Gastrocnemius medialis (tissue), 4 donors: Measurements from ENCODE around the gene ARHGAP25. TPM values are rescaled to one million over a fixed set of nuclear protein-coding genes. Genes with fewer than 3 reads are reported as not detected.
"Not testable (repeated sequence)": the region's sequence is repeated elsewhere in the genome, so short reads cannot be mapped to it uniquely, and the experiment has no call there.

Experiments
- ATAC-seq, 2 donors: fragments of 150-250 bp; one replicate each; pipeline ENCODE4 v1.9.1; 2016
- DNase-seq, 2 donors: peaks; one replicate each; pipeline ENCODE4 v3.0.0-alpha.2; 2019
- H3K27ac ChIP-seq, 4 donors: fragments of 200-600 bp; sonication (generic); 1 replicate in 1 of 4; 2 replicates in 3 of 4; pipeline ENCODE4 v1.5.1; 2016 to 2018; ENCODE audit warnings: mild to moderate bottlenecking in 2 of 4, moderate library complexity in 1 of 4
- H3K27me3 ChIP-seq, 3 donors: fragments of 200-600 bp; sonication (generic) in 2 of 3; 1 replicate in 1 of 3; 2 replicates in 2 of 3; pipeline versions ENCODE4 v1.5.1 to v1.6.0; 2016 to 2019; ENCODE audit warnings: mild to moderate bottlenecking in 1 of 3, moderate library complexity in 1 of 3
- H3K36me3 ChIP-seq, 2 donors: fragments of 200-600 bp; sonication (generic) in 1 of 2; one replicate each; pipeline ENCODE4 v1.5.1; 2017 to 2018
- H3K4me1 ChIP-seq, 2 donors: fragments of 200-600 bp; sonication (generic) in 1 of 2; one replicate each; pipeline ENCODE4 v1.5.1; 2016 to 2017; ENCODE audit warnings: mild to moderate bottlenecking in 2 of 2
- H3K4me3 ChIP-seq, 4 donors: fragments of 200-600 bp; sonication (generic) in 3 of 4; 1 replicate in 1 of 4; 2 replicates in 3 of 4; pipeline ENCODE4 v1.5.1; 2016 to 2019; ENCODE audit warnings: mild to moderate bottlenecking in 2 of 4
- H3K9me3 ChIP-seq, 3 donors: fragments of 200-600 bp; sonication (generic) in 2 of 3; 1 replicate in 1 of 3; 2 replicates in 2 of 3; pipeline ENCODE4 v1.5.1; 2016 to 2019
- POLR2A ChIP-seq, 2 donors: fragments of 450-650 bp; IDR thresholded peaks; one replicate each; pipeline ENCODE4 v1.6.1; 2017; ENCODE audit warnings: antibody characterized with exemption in 2 of 2, mild to moderate bottlenecking in 2 of 2, moderate library complexity in 2 of 2
- in situ Hi-C, 4 donors: fragments of 200-750 bp; cut with MboI; loops; one replicate each; pipeline versions ENCODE4 v1.15.0 to v1.8.0; 2017; ENCODE audit warnings: low sequenced_read_pairs in 4 of 4
- intact Hi-C: fragments of 100-400 bp; cut with DNase I; formaldehyde crosslinking; loops from one replicate; pipeline ENCODE4 v1.15.1; 2023; ENCODE audit warnings: low total_unique reads
- total RNA-seq, 4 donors: library from RNA; depleted of rRNA; stranded (reverse); fragments of >200 nt; gene quantifications; one replicate each; pipeline versions ENCODE4 v1.1.0 to v1.2.3, GENCODE V29; 2016
- TF ChIP-seq, protein P1 (sequence below), 5 experiments: fragments of 450-650 bp in 3 of 5; fragments of 200-600 bp in 2 of 5; sonication (generic) in 2 of 5; IDR thresholded peaks in 4 of 5; conservative IDR thresholded peaks in 1 of 5; 1 replicate in 4 of 5; 2 replicates in 1 of 5; pipeline ENCODE4 v1.5.1; 2016 to 2019; ENCODE audit warnings: antibody characterized with exemption in 5 of 5, mild to moderate bottlenecking in 3 of 5, moderate library complexity in 3 of 5

ARHGAP25 gene
- total RNA-seq, 4 donors from 2014 or later = 1.9 to 6.8 (median 3.0) TPM

DNA sequence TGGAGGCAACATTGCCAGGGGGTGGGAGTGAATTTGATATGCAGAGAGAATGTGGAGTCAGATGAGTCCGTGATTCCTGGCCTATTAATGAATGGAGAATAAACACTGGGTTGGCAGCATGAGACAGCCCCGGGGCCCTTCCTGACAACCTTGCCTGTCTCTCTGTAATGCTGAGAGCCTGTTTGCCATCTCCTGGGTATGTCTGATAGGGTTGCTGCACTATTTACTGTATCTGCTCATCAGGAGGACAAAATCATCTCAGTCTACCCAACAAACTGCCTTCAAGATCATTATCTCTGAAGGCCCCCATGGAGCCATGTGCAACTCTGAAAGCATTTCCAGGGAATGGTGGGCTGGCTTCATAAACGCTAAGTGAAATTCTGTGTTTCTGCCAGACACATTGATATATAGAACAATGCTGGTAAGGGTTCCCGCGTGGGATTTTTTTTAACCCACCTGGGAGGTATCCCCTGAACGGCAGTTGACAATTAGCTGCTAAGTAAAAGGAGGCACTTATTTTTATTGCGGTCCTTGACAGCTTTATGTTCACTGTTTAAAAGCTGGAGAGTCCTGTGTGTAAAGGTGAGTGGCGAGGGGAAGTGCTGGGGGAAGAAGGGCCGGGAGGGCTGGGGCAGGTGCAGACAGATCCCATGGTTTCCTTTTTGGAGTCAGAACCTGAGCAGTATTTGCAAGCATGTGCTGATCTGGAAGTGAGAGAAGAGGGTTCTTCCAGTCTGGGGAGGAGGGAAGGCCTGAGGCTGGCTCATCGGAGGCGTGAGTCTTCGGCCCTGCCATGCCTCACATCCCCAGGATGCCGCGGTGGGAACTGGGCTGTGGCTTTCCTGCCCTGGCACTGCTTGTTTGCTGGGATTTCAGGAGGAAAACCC is 64.8 kb downstream of the ARHGAP25 start:
- no peak for ATAC-seq

DNA sequence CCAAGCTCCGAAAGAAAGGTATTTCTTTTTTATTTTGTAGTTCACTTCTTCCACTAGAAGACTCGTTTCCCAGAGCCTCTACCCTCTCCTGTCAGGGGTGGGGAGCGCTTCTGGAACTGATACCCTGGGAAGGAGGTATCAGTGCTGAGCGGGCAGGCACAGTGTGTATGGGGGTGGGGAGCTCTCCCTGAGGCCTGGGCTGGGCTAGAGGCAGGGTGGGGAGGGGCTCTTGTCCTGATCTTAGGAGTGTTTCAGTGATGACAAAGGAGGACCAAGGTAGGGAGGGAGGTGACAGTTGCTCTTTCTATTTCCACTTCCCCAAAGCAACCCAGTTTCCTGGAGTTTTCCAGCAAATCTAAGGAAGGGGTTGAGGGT is 65.4 kb downstream of the ARHGAP25 start:
- no peaks in the 10 kb centered on the region for H3K9me3 ChIP-seq
- no peak overlapping the region for H3K4me3 ChIP-seq
- no peaks in the 10 kb centered on the region for H3K27me3 ChIP-seq
- no peaks in the 10 kb centered on the region for H3K4me1 ChIP-seq
- no peak for ATAC-seq
- intact Hi-C loops = no loop called here
- H3K27ac ChIP-seq = no peak overlapping the region
- in situ Hi-C loops = no loop called here
- TF ChIP-seq POLR2A (IDR thresholded peaks at IDR 0.05) = no peak
- TF ChIP-seq, protein P1, sequence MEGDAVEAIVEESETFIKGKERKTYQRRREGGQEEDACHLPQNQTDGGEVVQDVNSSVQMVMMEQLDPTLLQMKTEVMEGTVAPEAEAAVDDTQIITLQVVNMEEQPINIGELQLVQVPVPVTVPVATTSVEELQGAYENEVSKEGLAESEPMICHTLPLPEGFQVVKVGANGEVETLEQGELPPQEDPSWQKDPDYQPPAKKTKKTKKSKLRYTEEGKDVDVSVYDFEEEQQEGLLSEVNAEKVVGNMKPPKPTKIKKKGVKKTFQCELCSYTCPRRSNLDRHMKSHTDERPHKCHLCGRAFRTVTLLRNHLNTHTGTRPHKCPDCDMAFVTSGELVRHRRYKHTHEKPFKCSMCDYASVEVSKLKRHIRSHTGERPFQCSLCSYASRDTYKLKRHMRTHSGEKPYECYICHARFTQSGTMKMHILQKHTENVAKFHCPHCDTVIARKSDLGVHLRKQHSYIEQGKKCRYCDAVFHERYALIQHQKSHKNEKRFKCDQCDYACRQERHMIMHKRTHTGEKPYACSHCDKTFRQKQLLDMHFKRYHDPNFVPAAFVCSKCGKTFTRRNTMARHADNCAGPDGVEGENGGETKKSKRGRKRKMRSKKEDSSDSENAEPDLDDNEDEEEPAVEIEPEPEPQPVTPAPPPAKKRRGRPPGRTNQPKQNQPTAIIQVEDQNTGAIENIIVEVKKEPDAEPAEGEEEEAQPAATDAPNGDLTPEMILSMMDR (IDR thresholded peaks at IDR 0.05 in 4 of 5, conservative IDR thresholded peaks at IDR 0.05 in 1 of 5) = no peak
- no peak for DNase-seq
- no peaks in the 10 kb centered on the region for H3K36me3 ChIP-seq

More for the DNA sequence above, 64.8 kb downstream of the ARHGAP25 start:
- intact Hi-C loops = no loop called here
- H3K27me3 ChIP-seq = no peaks in the 10 kb centered on the region
- in situ Hi-C loops = no loop called here
- no peaks in the 10 kb centered on the region for H3K9me3 ChIP-seq
- DNase-seq = no peak
- no peak for TF ChIP-seq POLR2A (IDR thresholded peaks at IDR 0.05)
- TF ChIP-seq, protein P1 (IDR thresholded peaks at IDR 0.05 in 4 of 5, conservative IDR thresholded peaks at IDR 0.05 in 1 of 5) = no peak
- H3K27ac ChIP-seq = no peak overlapping the region
- no peak overlapping the region for H3K4me3 ChIP-seq
- H3K4me1 ChIP-seq = no peaks in the 10 kb centered on the region
- H3K36me3 ChIP-seq = no peaks in the 10 kb centered on the region

DNA sequence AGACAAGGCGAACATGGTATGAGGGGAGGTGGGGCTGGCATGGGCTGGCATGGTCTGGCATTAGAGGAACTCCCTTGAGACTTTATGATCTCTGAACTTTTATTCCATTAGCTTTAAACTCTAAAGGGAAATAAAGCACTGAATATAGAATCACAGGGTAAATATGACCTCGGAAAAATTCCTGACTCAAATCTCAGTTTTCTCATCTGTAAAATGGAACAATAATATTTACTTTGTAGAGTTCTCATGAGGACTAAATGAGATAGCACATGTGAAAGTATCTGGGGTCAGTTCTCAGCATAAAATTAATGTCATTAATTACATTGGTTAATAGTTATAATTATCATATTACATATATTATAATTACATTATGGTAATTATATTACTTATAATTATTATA is 65.9 kb downstream of the ARHGAP25 start:
- TF ChIP-seq, protein P1 (IDR thresholded peaks at IDR 0.05 in 4 of 5, conservative IDR thresholded peaks at IDR 0.05 in 1 of 5) = no peak
- Histone ChIP-seq H3K4me3 (no peak overlapping the region), H3K36me3 (no peaks in the 10 kb centered on the region), H3K27me3 (no peaks in the 10 kb centered on the region), H3K9me3 (no peaks in the 10 kb centered on the region), H3K4me1 (no peaks in the 10 kb centered on the region), H3K27ac (no peak overlapping the region)
- DNase-seq = no peak
- in situ Hi-C loops (no loop called here), intact Hi-C loops (no loop called here)
- no peak for ATAC-seq

DNA sequence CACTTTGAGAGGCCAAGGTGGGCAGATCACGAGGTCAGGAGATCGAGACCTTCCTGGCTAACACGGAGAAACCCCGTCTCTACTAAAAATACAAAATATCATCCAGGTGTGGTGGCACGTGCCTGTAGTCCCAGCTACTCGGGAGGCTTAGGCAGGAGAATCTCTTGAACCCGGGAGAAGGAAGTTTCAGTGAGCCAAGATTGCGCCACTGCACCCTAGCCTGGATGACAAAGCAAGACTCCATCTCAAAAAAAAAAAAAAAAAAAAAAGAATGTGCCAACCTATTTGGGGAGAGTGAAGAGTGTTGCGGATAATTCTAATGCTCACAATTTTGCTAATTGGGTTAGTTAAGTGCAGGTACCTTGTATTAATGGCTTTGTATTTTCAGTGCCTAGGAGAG is 67.5 kb downstream of the ARHGAP25 start:
- DNase-seq, H3K4me1 ChIP-seq, H3K4me3 ChIP-seq, ATAC-seq, H3K27ac ChIP-seq, H3K27me3 ChIP-seq, intact Hi-C loops, in situ Hi-C loops, H3K9me3 ChIP-seq, H3K36me3 ChIP-seq: not testable (repeated sequence)

DNA sequence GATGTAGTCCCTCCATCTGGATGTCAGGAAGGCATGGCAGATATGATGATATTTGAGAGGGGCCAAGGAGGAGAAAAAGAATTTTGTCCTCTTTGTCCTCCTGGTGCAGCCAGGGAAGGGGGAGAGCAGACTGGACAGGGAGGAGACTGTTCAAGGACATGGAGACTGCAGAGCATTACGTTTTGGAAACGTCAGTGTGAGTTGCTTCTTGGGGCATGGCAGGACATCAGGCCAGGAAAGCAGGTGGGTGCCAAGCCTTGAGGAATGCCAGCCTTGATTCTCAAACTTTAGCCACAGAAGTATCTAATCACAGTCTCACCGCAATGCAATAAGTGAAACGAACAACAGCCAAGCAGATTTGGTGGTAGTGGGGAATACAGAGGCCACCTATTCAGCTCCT is 70.4 kb downstream of the ARHGAP25 start:
- Histone ChIP-seq H3K36me3 (no peaks in the 10 kb centered on the region), H3K9me3 (no peaks in the 10 kb centered on the region), H3K27me3 (no peaks in the 10 kb centered on the region), H3K27ac (no peak overlapping the region), H3K4me1 (no peaks in the 10 kb centered on the region), H3K4me3 (no peak overlapping the region)
- in situ Hi-C loops = no loop called here
- ATAC-seq = no peak
- intact Hi-C loops = no loop called here
- no peak for DNase-seq
- no peak for TF ChIP-seq POLR2A (IDR thresholded peaks at IDR 0.05)
- TF ChIP-seq, protein P1 (IDR thresholded peaks at IDR 0.05 in 4 of 5, conservative IDR thresholded peaks at IDR 0.05 in 1 of 5) = no peak
